Measurements from ENCODE around the gene WNT8B.

- TF ChIP-seq CTCF (IDR thresholded peaks at IDR 0.05) (no peak), POLR2A (IDR thresholded peaks at IDR 0.05) (no peak)
Measured at GRCh38 chr10:100531761-100532160, 69.0 kb downstream of the WNT8B start.

All from esophagus squamous epithelium (tissue), 4 donors.